ENCODE data around the gene GNB3.

GRCh38 chr12:6863586-6864321 is 23.0 kb downstream of the GNB3 start:
- no peak for TF ChIP-seq CTCF (IDR thresholded peaks at IDR 0.05)
- TF ChIP-seq POLR2A (IDR thresholded peaks at IDR 0.05), result no peak
